GM13976 (cell line): ENCODE data around the gene ZNF346.
A peak's percentile ranks its signal among the peaks of the same experiment; 100 is the strongest.
"Not testable (repeated sequence)": the region's sequence is repeated elsewhere in the genome, so short reads cannot be mapped to it uniquely, and the experiment has no call there.

Experiments used
- DNase-seq: peaks from one replicate; pipeline ENCODE4 v3.0.0; 2012; ENCODE audit warnings: low spot score
- in situ Hi-C: fragments of 300-500 bp; cut with MboI; formaldehyde crosslinking; loops from one replicate; pipeline ENCODE4 v1.12.0; 2022; ENCODE audit warnings: low sequenced_read_pairs, mixed read lengths, inconsistent platforms; ENCODE audit not compliant: unreplicated experiment
- TF ChIP-seq, protein P1 (sequence below): IDR thresholded peaks from 2 replicates; pipeline ENCODE4 v1.5.1; 2012; ENCODE audit warnings: borderline replicate concordance, mild to moderate bottlenecking; ENCODE audit not compliant: insufficient read depth; ENCODE audit errors: extremely low read depth, missing control alignments, control extremely low read depth

ZNF346 gene

DNA sequence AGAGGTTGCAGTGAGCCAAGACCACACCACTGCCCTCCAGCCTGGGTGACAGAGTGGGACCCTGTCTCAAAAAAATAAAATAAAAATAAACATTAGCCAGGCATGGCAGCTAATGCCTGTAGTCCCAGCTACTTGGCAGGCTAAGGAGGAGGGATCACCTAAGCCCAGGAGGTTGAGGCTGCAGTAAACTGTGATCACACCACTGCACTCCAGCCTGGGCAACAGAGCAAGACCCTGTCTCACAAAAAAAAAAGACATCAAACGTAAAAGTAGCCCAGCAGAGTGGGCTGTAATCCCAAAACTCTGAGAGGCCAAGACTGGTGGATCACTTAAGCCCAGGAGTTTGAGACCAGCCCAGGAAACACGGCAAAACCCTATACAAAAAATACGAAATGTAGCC is 34.9 kb upstream of the ZNF346 start:
- in situ Hi-C loops: no loop called here
- TF ChIP-seq, protein P1, sequence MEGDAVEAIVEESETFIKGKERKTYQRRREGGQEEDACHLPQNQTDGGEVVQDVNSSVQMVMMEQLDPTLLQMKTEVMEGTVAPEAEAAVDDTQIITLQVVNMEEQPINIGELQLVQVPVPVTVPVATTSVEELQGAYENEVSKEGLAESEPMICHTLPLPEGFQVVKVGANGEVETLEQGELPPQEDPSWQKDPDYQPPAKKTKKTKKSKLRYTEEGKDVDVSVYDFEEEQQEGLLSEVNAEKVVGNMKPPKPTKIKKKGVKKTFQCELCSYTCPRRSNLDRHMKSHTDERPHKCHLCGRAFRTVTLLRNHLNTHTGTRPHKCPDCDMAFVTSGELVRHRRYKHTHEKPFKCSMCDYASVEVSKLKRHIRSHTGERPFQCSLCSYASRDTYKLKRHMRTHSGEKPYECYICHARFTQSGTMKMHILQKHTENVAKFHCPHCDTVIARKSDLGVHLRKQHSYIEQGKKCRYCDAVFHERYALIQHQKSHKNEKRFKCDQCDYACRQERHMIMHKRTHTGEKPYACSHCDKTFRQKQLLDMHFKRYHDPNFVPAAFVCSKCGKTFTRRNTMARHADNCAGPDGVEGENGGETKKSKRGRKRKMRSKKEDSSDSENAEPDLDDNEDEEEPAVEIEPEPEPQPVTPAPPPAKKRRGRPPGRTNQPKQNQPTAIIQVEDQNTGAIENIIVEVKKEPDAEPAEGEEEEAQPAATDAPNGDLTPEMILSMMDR: no peak
- no peak for DNase-seq

DNA sequence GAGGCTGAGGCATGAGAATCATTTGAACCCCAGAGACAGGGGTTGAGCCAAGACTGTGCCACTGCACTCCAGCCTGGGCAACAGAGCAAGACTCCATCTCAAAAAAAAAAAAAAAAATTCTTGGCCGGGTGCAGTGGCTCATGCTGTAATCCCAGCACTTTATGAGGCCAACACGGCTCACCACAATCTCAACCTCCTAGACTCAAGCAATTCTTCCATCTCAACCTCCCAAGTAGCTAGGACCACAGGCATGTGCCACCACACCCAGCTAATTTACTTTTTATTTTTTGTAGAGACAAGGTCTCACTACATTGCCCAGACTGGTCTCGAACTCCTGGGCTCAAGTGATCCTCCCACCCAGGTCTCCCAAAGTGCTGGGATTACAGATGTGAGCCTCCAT is 29.4 kb upstream of the ZNF346 start:
- in situ Hi-C loops, DNase-seq: not testable (repeated sequence)

DNA sequence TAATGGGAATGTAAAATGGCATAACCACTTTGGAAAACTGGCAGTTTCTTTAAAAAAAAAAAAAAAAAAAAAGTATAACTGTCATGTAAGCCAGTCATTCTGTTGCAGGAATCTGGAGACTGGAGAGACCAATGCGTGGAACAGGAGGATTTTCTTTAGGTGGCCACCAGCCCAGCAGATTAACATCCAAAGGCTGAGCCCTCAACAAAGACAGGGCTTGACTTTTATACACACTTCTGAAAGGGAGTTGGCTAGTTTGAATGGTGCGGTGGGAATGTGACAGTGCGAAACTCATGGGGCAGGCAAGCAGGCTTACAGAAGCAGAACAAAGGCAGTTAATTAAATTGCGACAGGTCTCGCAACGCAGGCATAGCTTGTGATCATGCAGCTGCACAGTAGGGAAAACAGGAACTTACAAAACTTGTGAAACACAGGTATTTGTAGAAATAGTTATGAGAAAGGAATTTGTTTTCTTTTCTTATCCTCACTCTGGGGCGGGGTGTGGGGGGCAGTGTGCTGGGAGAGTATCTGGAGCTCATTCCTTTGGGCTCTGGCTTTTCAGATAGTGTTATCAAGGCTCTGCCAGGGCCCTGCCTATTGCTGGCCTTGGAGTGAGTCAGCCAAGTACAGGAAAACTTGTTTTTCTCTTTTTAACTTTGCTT is 27.9 kb upstream of the ZNF346 start:
- peak; percentile 36 for DNase-seq
- TF ChIP-seq, protein P1: no peak
- in situ Hi-C loops: no loop called here

DNA sequence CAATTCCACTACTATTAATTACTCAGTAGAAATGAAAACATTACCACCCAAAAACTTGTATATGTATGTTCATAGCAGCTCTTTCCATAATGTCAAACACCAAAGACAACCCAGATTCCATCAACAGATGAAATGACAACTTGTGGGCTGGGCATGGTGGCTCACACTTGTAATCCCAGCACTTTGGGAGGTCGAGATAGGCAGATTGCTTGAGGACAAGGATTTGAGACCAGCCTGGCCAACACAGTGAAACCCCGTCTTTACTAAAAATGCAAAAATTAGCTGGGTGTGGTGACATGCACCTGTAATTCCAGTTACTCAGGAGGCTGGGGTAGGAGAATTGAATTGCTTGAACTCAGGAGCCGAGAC is 27.4 kb upstream of the ZNF346 start:
- DNase-seq: no peak
- in situ Hi-C loops: no loop called here
- TF ChIP-seq, protein P1: no peak

DNA sequence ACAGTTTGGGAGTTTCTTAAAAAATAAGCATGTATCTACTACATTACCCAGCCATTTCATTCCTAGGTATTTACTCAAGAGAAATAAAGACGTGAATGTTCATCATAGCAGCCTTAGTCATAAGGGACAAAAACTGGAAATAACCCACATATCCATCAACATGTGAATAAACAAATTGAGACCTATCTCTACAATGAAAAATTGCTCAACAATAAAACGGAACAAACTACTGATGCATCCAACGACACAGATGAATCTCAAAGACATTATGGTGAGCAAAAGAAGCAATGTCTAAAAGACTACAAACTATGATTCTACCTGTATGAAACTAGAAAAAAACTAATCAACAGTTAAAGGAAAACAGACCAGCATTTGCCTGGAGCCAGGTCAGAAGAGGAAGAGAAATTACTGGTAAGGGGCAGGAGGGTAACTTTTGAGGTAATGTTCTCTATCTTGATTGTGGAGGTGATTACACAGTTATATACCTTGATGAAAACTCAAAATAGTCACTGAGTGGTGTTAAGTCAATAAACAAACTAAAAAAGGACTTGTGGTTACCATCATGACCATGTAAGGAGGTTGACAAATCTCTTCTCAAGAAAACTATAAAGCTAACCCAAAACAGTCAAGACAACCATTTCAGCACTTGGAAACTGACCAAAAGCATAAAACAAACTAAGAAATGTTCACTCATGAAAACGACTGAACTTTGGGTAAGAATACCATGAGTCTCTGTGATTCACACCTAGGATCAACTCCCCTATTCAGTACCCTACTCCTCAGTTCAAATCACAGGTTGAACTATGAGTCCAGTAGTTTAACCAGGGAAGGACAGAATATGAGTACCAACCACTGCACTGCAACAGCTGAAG is 26.4 kb upstream of the ZNF346 start:
- TF ChIP-seq, protein P1: no peak
- in situ Hi-C loops: no loop called here

DNA sequence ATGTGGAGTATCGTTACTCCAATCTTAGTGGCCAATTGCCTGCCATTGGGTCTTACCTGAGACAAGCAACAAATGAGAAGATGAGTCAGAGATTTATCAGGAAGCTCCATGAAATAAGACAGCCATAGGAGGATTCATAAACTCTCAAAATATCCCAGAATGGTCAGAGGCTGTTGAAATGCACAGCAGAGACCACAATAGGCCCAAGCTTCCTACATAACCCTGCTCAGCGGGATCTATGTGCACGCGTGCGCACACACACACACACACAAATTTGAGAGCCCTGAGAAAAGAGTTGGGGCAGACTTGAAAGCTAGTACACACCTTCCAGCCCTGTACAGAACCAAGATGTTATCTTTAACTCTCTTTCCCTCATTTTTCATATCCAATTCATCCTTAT is 25.7 kb upstream of the ZNF346 start:
- TF ChIP-seq, protein P1: no peak
- in situ Hi-C loops: no loop called here
- no peak for DNase-seq

More for the DNA sequence above, 26.4 kb upstream of the ZNF346 start:
- peak; percentile 32 for DNase-seq

DNA sequence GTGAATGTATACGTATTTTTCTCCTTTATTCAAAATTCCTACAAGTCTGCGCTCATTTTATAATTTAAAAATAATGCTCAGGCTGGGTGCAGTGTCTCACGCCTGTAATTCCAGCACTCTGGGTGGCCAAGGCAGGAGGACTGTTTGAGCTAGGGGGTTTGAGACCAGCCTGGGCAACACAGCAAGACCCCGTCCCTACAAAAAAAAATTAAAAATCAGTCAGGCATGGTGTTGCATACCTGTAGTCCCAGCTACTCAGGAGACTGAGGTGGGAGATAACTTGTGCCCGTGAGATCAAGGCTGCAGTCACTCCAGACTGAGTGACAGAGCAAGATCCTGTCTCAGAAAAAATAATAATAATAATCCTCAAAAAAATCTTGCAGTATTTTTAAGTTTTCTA is 23.7 kb upstream of the ZNF346 start:
- TF ChIP-seq, protein P1: no peak
- DNase-seq: no peak
- in situ Hi-C loops: no loop called here

DNA sequence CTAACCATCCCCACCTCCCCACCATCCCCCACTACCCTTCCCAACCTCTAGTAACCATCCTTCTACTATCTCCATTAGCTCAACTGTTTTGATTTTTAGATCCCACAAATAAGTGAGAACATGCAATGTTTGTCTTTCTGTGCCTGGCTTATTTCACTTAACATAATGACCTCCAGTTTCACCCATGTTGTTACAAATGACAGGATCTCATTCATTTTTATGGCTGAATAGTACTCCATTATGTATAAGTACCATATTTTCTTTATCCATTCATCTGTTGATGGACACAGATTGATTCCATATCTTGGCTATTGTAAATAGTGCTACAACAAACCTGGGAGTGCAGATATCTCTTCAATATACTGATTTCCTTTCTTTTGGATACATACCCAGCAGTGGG is 23.0 kb upstream of the ZNF346 start:
- DNase-seq, in situ Hi-C loops: not testable (repeated sequence)
